HG03139 (cell line): ENCODE results near the gene RAB13.

Experiments used
- ATAC-seq: cut with Tn5 transposase; IDR thresholded peaks from one replicate; pipeline ENCODE4 v1.9.1; 2021; ENCODE audit not compliant: unreplicated experiment

The RAB13 gene

GRCh38 chr1:153934746-153935145 lies 51.4 kb downstream of the RAB13 start:
- ATAC-seq = no peak

GRCh38 chr1:153933955-153934354 lies 52.2 kb downstream of the RAB13 start:
- no peak for ATAC-seq

- no peak for ATAC-seq
These were observed 52.7 kb downstream of the RAB13 start for GRCh38 chr1:153933430-153933829.

- ATAC-seq = no peak
These were observed 53.7 kb downstream of the RAB13 start for GRCh38 chr1:153932156-153933131.
